Endothelial cell (in vitro differentiated cells): Measurements from ENCODE around the gene ENDOG. TPM values are rescaled to one million over a fixed set of nuclear protein-coding genes. Genes with fewer than 3 reads are reported as not detected.

Source experiments
- DNase-seq: peaks from one replicate; pipeline ENCODE4 v3.0.0; 2021; ENCODE audit warnings: low spot score
- H3K27ac Mint-ChIP-seq: one replicate; pipeline ENCODE4 v1.8.0; 2021; ENCODE audit warnings: mixed read lengths, inconsistent platforms; ENCODE audit not compliant: unreplicated experiment
- H3K27me3 Mint-ChIP-seq: one replicate; pipeline ENCODE4 v1.8.0; 2021; ENCODE audit warnings: mild to moderate bottlenecking, moderate library complexity, mixed read lengths, inconsistent platforms; ENCODE audit not compliant: unreplicated experiment
- H3K36me3 Mint-ChIP-seq: one replicate; pipeline ENCODE4 v1.8.0; 2021; ENCODE audit warnings: mild to moderate bottlenecking, low read depth, mixed read lengths, inconsistent platforms; ENCODE audit not compliant: unreplicated experiment
- H3K4me1 Mint-ChIP-seq: one replicate; pipeline ENCODE4 v1.8.0; 2021; ENCODE audit warnings: mild to moderate bottlenecking, mixed read lengths, inconsistent platforms; ENCODE audit not compliant: unreplicated experiment
- H3K4me3 Mint-ChIP-seq: one replicate; pipeline ENCODE4 v1.8.0; 2021; ENCODE audit warnings: mild to moderate bottlenecking, mixed read lengths, inconsistent platforms; ENCODE audit not compliant: unreplicated experiment
- H3K9me3 Mint-ChIP-seq: one replicate; pipeline ENCODE4 v1.8.0; 2021; ENCODE audit warnings: mixed read lengths, inconsistent platforms; ENCODE audit not compliant: unreplicated experiment
- total RNA-seq: library from RNA; stranded (reverse); fragmentation: NEBNext Ultra II Directional; extraction: Animal tissue kit (Norgen Biotek cat#: 25700); gene quantifications from one replicate; pipeline ENCODE4 v1.2.1, GENCODE V29; 2021; ENCODE audit not compliant: unreplicated experiment
- TF ChIP-seq, protein P1 (sequence below): fragments of 200-600 bp; sonication (generic); IDR thresholded peaks from one replicate; pipeline ENCODE4 v1.5.0; 2021; ENCODE audit warnings: antibody characterized with exemption; ENCODE audit not compliant: unreplicated experiment

The ENDOG gene
- total RNA-seq, 1 donor from 2014 or later, result 8.1 TPM

DNA sequence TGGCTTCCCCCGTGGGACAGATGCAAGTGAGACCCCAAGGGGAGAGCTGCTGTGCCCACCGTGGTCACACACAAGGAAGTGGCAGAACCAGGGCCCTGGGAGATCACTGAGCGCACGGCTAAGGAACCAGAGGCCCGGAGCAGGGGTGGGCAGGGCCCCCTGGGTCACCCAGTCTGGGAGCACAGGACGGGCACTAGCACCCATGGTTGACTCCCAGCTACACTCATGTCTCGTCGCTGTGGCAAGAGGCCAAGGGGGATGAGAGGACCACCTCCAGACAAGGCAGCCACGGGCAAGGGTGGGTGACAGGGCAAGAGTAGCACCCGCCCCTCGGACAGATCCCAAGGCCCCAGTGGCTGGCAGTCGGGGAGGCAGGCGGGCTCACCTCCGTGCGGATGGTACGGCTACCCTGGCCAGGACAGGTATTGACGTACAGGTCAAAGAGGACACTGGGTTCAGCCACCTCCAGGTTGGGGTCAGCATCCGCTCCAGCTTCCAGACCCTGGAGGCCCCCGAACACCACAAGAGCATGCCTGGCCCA, 5.1 kb downstream of the ENDOG start:
- H3K36me3 Mint-ChIP-seq, result peaks cover 16% of the 10 kb centered on the region
- TF ChIP-seq, protein P1, sequence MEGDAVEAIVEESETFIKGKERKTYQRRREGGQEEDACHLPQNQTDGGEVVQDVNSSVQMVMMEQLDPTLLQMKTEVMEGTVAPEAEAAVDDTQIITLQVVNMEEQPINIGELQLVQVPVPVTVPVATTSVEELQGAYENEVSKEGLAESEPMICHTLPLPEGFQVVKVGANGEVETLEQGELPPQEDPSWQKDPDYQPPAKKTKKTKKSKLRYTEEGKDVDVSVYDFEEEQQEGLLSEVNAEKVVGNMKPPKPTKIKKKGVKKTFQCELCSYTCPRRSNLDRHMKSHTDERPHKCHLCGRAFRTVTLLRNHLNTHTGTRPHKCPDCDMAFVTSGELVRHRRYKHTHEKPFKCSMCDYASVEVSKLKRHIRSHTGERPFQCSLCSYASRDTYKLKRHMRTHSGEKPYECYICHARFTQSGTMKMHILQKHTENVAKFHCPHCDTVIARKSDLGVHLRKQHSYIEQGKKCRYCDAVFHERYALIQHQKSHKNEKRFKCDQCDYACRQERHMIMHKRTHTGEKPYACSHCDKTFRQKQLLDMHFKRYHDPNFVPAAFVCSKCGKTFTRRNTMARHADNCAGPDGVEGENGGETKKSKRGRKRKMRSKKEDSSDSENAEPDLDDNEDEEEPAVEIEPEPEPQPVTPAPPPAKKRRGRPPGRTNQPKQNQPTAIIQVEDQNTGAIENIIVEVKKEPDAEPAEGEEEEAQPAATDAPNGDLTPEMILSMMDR, result no peak
- no peak overlapping the region for H3K4me3 Mint-ChIP-seq
- H3K4me1 Mint-ChIP-seq, result peaks cover 5% of the 10 kb centered on the region
- no peak overlapping the region for H3K27ac Mint-ChIP-seq
- peaks cover 14% of the 10 kb centered on the region for H3K27me3 Mint-ChIP-seq
- H3K9me3 Mint-ChIP-seq, result no peaks in the 10 kb centered on the region
- no peak for DNase-seq

DNA sequence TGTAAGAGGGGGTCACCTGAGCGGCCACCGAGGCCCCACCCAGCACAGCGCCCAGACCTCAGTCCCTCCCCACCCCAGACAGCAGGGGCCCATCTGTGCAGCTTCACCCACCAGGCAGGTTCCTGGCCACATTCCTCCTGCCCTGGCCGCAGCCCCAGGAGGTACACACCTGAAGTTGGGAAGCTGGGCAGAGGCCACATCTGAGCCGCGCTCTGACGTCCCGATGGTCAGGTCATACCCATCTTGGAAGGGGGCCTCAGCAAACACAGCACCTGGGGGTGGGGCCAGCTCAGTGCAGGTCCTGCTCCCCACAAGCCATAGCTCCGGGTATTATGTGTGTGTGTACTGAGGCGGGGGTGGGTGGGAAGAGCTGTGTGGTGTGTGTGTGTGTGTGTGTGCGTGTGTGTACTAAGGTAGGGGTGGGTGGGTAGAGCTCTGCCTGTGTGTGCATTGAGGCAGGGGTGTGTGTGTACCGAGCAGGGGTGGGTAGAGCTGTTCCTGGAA, 5.7 kb downstream of the ENDOG start:
- H3K27ac Mint-ChIP-seq, result no peak overlapping the region
- TF ChIP-seq, protein P1, result no peak
- H3K4me3 Mint-ChIP-seq, result no peak overlapping the region
- no peak for DNase-seq
- peaks cover 11% of the 10 kb centered on the region for H3K4me1 Mint-ChIP-seq
- peaks cover 22% of the 10 kb centered on the region for H3K36me3 Mint-ChIP-seq
- peaks cover 16% of the 10 kb centered on the region for H3K27me3 Mint-ChIP-seq
- no peaks in the 10 kb centered on the region for H3K9me3 Mint-ChIP-seq

DNA sequence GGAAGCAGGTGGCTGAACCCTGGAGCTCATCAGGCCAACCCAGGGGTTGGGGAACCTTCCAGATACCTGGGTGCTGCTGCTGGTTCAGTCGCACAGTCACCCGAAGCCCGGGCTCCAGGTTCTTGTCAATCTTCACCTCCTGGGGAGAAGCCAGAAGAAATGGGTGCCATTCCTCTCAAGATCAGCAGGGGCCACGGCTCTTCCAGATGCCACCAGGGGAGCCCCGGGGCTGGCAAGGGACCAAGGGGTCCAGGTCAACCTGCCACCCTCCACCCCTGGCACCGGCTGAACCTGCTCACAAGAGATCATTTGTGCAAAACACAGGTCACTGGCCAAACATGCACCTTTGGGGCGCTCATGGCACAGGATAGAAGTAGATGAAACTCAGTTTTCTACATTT, 6.6 kb downstream of the ENDOG start:
- no peak overlapping the region for H3K27ac Mint-ChIP-seq
- H3K4me3 Mint-ChIP-seq, result no peak overlapping the region
- H3K4me1 Mint-ChIP-seq, result peaks cover 10% of the 10 kb centered on the region
- H3K27me3 Mint-ChIP-seq, result peaks cover 14% of the 10 kb centered on the region
- H3K9me3 Mint-ChIP-seq, result no peaks in the 10 kb centered on the region
- DNase-seq, result no peak
- peaks cover 21% of the 10 kb centered on the region for H3K36me3 Mint-ChIP-seq
- TF ChIP-seq, protein P1, result no peak

DNA sequence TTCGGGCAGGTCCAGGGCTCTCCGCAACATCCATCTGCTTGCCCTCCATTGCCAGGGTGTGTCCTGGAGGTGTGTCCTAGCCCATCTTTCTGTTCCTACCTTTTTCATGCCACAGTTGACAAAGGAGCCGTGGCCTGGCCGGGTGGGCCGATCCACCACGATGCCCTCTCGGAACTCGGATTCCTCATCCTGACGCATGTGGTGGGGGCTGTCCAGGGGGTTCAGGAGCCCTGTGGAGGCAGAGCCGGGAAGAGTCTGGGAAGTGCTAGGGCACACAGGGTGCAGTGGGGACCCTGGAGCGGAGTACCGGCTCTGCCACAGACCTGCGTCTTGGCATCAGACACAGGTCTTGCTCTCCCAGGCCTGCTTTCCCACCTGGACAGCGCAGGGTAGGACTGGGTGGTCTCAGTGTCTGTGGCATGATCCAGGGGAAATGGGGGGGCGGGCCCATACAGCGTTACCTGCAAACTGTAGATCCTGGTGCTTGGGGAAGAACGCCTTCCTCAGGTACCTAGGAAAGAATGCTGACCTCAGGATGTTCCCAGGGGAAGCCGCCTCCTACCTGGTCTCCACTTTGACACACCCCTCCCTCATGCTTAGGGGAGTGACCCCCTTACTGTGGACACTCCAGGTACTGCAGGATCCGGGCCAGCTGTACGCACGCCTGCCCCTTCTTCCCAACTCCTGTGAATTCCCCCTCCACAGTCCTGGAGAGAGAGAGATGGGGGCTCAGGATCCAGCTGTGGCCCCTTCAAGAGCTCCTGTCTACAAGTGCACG, 7.8 kb downstream of the ENDOG start:
- TF ChIP-seq, protein P1, result no peak
- no peak for DNase-seq
- peaks cover 10% of the 10 kb centered on the region for H3K4me1 Mint-ChIP-seq
- H3K27ac Mint-ChIP-seq, result no peak overlapping the region
- no peaks in the 10 kb centered on the region for H3K9me3 Mint-ChIP-seq
- H3K4me3 Mint-ChIP-seq, result no peak overlapping the region
- H3K36me3 Mint-ChIP-seq, result peaks cover 18% of the 10 kb centered on the region
- peaks cover 14% of the 10 kb centered on the region for H3K27me3 Mint-ChIP-seq

DNA sequence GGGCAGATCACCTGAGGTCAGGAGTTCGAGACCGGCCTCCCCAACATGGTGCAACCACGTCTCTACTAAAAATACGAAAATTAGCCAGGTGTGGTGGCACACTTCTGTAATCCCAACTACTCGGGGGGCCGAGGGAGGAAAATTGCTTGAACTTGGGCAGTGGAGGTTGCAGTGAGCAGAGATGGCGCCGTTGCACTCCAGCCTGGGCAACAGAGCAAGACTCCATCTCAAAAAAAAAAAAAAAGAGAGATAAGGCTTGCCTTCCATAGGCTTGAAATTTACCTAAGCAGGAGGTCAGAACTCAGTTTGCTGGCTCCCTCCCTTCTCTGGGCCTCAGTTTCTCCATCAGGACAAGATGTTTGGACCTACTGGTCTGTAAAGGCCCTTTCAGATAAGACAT, 10.0 kb downstream of the ENDOG start:
- H3K27me3 Mint-ChIP-seq, result peaks cover 16% of the 10 kb centered on the region
- TF ChIP-seq, protein P1, result no peak
- H3K9me3 Mint-ChIP-seq, result no peaks in the 10 kb centered on the region
- peaks cover 10% of the 10 kb centered on the region for H3K4me1 Mint-ChIP-seq
- no peak for DNase-seq
- peaks cover 15% of the 10 kb centered on the region for H3K36me3 Mint-ChIP-seq
- H3K27ac Mint-ChIP-seq, result no peak overlapping the region
- H3K4me3 Mint-ChIP-seq, result peak overlapping the region; percentile 95
